ENCODE measurements around the gene CXCL17. TPM values are rescaled to one million over a fixed set of nuclear protein-coding genes. Genes with fewer than 3 reads are reported as not detected.
A peak's percentile ranks its signal among the peaks of the same experiment; 100 is the strongest.

CXCL17 gene
- total RNA-seq, 2 donors from 2014 or later, result 6.3 to 19.2 TPM

GRCh38 chr19:42410371-42410770, 32.4 kb downstream of the CXCL17 start:
- intact Hi-C loops (cut with DNase I), result no loop called here
- DNase-seq (no peak), ATAC-seq (no peak)
- TF ChIP-seq CTCF (IDR thresholded peaks at IDR 0.05) (no peak), POLR2A (IDR thresholded peaks at IDR 0.05) (no peak)
- 84 to 93% methylated on average over 18 to 29 of the region's 30 CpGs for WGBS, 2 donors
- H3K36me3 ChIP-seq (replicated peaks in 1 of 2; ENCODE audit: insufficient read depth in 1 of 2, low read depth in 2 of 2), result no peaks in the 10 kb centered on the region
- peaks cover 15% of the 10 kb centered on the region for H3K4me1 ChIP-seq
- H3K4me3 ChIP-seq, result no peak overlapping the region
- H3K27ac ChIP-seq, result no peak overlapping the region
- H3K27me3 ChIP-seq, result no peaks in the 10 kb centered on the region
- no peaks in the 10 kb centered on the region for H3K9me3 ChIP-seq

- H3K27ac ChIP-seq, result peak overlapping the region in 2 of 4 donors; percentile 1 to 16
- DNase-seq (peak in 3 of 4 donors; percentile 46 to 57 (median 56)), ATAC-seq (peak; percentile 50)
- no peaks in the 10 kb centered on the region for H3K36me3 ChIP-seq (replicated peaks in 1 of 2; ENCODE audit: insufficient read depth in 1 of 2, low read depth in 2 of 2)
- no peaks in the 10 kb centered on the region for H3K9me3 ChIP-seq
- peaks cover 15% of the 10 kb centered on the region for H3K4me1 ChIP-seq
- 65 to 66% methylated on average over 3 to 6 of the region's 6 CpGs for WGBS, 2 donors
- H3K4me3 ChIP-seq, result no peak overlapping the region
- no peak for TF ChIP-seq CTCF (IDR thresholded peaks at IDR 0.05)
- intact Hi-C loops (cut with DNase I), result no loop called here
- no peaks in the 10 kb centered on the region for H3K27me3 ChIP-seq
These were observed 33.3 kb downstream of the CXCL17 start for GRCh38 chr19:42409477-42409876.

GRCh38 chr19:42407816-42408175, 35.0 kb downstream of the CXCL17 start:
- Histone ChIP-seq H3K36me3 (replicated peaks in 1 of 2; ENCODE audit: insufficient read depth in 1 of 2, low read depth in 2 of 2) (no peaks in the 10 kb centered on the region), H3K27me3 (no peaks in the 10 kb centered on the region), H3K27ac (no peak overlapping the region), H3K4me1 (peaks cover 15% of the 10 kb centered on the region), H3K4me3 (no peak overlapping the region), H3K9me3 (no peaks in the 10 kb centered on the region)
- WGBS, 2 donors, result 97% methylated on average over 9 to 10 of the region's 10 CpGs
- DNase-seq (no peak), ATAC-seq (no peak)
- TF ChIP-seq CTCF (IDR thresholded peaks at IDR 0.05) (no peak), POLR2A (IDR thresholded peaks at IDR 0.05) (no peak)
- intact Hi-C loops (cut with DNase I), result no loop called here

GRCh38 chr19:42407085-42407815, 35.5 kb downstream of the CXCL17 start:
- intact Hi-C loops (cut with DNase I), result no loop called here
- Histone ChIP-seq H3K9me3 (no peaks in the 10 kb centered on the region), H3K4me3 (no peak overlapping the region), H3K36me3 (replicated peaks in 1 of 2; ENCODE audit: insufficient read depth in 1 of 2, low read depth in 2 of 2) (no peaks in the 10 kb centered on the region), H3K4me1 (peaks cover 19% of the 10 kb centered on the region), H3K27ac (no peak overlapping the region), H3K27me3 (no peaks in the 10 kb centered on the region)
- no peak for ATAC-seq
- 91 to 92% methylated on average over 30 of the region's 30 CpGs for WGBS, 2 donors
- no peak for DNase-seq
- no peak for TF ChIP-seq CTCF (IDR thresholded peaks at IDR 0.05)
- no peak for TF ChIP-seq POLR2A (IDR thresholded peaks at IDR 0.05)

- Histone ChIP-seq H3K27ac (no peak overlapping the region), H3K9me3 (no peaks in the 10 kb centered on the region), H3K36me3 (replicated peaks in 1 of 2; ENCODE audit: insufficient read depth in 1 of 2, low read depth in 2 of 2) (no peaks in the 10 kb centered on the region), H3K27me3 (no peaks in the 10 kb centered on the region), H3K4me3 (no peak overlapping the region), H3K4me1 (peaks cover 27% of the 10 kb centered on the region)
- TF ChIP-seq POLR2A (IDR thresholded peaks at IDR 0.05) (no peak), CTCF (IDR thresholded peaks at IDR 0.05) (no peak)
- intact Hi-C loops (cut with DNase I), result no loop called here
- DNase-seq, result no peak
- ATAC-seq, result no peak
- WGBS, 2 donors, result 86 to 98% methylated on average over 2 to 11 of the region's 11 CpGs
These were observed 36.6 kb downstream of the CXCL17 start for GRCh38 chr19:42406111-42406510.
